ENCODE data around the gene HAO1.
A peak's percentile ranks its signal among the peaks of the same experiment; 100 is the strongest.
"Not testable (repeated sequence)": the region's sequence is repeated elsewhere in the genome, so short reads cannot be mapped to it uniquely, and the experiment has no call there.

The HAO1 gene

GRCh38 chr20:7967199-7967844 lies 27.1 kb upstream of the HAO1 start:
- Histone ChIP-seq H3K9me3 (ENCODE audit: severe bottlenecking) (no peaks in the 10 kb centered on the region), H3K27me3 (ENCODE audit: insufficient read depth, low read depth, severe bottlenecking) (no peaks in the 10 kb centered on the region), H3K4me3 (ENCODE audit: low read depth, low read length) (no peak overlapping the region), H3K27ac (no peak overlapping the region), H3K36me3 (no peaks in the 10 kb centered on the region)
- DNase-seq, result peak; percentile 11
- no peak for TF ChIP-seq CTCF (IDR thresholded peaks at IDR 0.05; ENCODE audit: low read depth, low read length)

- Histone ChIP-seq H3K27ac (no peak overlapping the region), H3K27me3 (ENCODE audit: insufficient read depth, low read depth, severe bottlenecking) (no peaks in the 10 kb centered on the region), H3K9me3 (ENCODE audit: severe bottlenecking) (no peaks in the 10 kb centered on the region), H3K4me3 (ENCODE audit: low read depth, low read length) (no peak overlapping the region), H3K36me3 (no peaks in the 10 kb centered on the region)
- TF ChIP-seq CTCF (IDR thresholded peaks at IDR 0.05; ENCODE audit: low read depth, low read length), result no peak
- DNase-seq, result no peak
Measured at GRCh38 chr20:7966176-7966575, 25.9 kb upstream of the HAO1 start.

- no peak for TF ChIP-seq CTCF (IDR thresholded peaks at IDR 0.05; ENCODE audit: low read depth, low read length)
Measured at GRCh38 chr20:7959484-7959883, 19.2 kb upstream of the HAO1 start.

GRCh38 chr20:7956561-7956960 lies 16.3 kb upstream of the HAO1 start:
- not testable (repeated sequence) for H3K4me3 ChIP-seq (ENCODE audit: low read depth, low read length); H3K27ac ChIP-seq; H3K27me3 ChIP-seq (ENCODE audit: insufficient read depth, low read depth, severe bottlenecking); H3K9me3 ChIP-seq (ENCODE audit: severe bottlenecking); H3K36me3 ChIP-seq
- peak; percentile 12 for DNase-seq

More at GRCh38 chr20:7959484-7959883, 19.2 kb upstream of the HAO1 start:
- Histone ChIP-seq H3K27me3 (ENCODE audit: insufficient read depth, low read depth, severe bottlenecking) (no peaks in the 10 kb centered on the region), H3K4me3 (ENCODE audit: low read depth, low read length) (no peak overlapping the region), H3K9me3 (ENCODE audit: severe bottlenecking) (peaks cover 5% of the 10 kb centered on the region), H3K36me3 (no peaks in the 10 kb centered on the region), H3K27ac (no peak overlapping the region)
- no peak for DNase-seq

GRCh38 chr20:7950387-7950786 lies 10.1 kb upstream of the HAO1 start:
- no peaks in the 10 kb centered on the region for H3K36me3 ChIP-seq
- no peak for DNase-seq
- TF ChIP-seq CTCF (IDR thresholded peaks at IDR 0.05; ENCODE audit: low read depth, low read length), result no peak
- no peak overlapping the region for H3K4me3 ChIP-seq (ENCODE audit: low read depth, low read length)
- H3K9me3 ChIP-seq (ENCODE audit: severe bottlenecking), result peaks cover 3% of the 10 kb centered on the region
- H3K27me3 ChIP-seq (ENCODE audit: insufficient read depth, low read depth, severe bottlenecking), result no peaks in the 10 kb centered on the region
- no peak overlapping the region for H3K27ac ChIP-seq

GRCh38 chr20:7943891-7944290 lies 3.6 kb upstream of the HAO1 start:
- Histone ChIP-seq H3K4me3 (ENCODE audit: low read depth, low read length) (no peak overlapping the region), H3K27me3 (ENCODE audit: insufficient read depth, low read depth, severe bottlenecking) (no peaks in the 10 kb centered on the region), H3K9me3 (ENCODE audit: severe bottlenecking) (peaks cover 3% of the 10 kb centered on the region), H3K27ac (no peak overlapping the region), H3K36me3 (no peaks in the 10 kb centered on the region)
- TF ChIP-seq CTCF (IDR thresholded peaks at IDR 0.05; ENCODE audit: low read depth, low read length), result no peak
- no peak for DNase-seq
